MCF 10A (cell line): ENCODE results near the gene PRKN. TPM values are rescaled to one million over a fixed set of nuclear protein-coding genes. Genes with fewer than 3 reads are reported as not detected.

ENCODE experiments used
- BruUV-seq: library from RNA; stranded (reverse); fragments of 400-500 nt; replicated peaks from 2 replicates; lab custom pipeline; 2021; lab: Mats Ljungman, UMichigan
- CTCF ChIA-PET: fragments of 300-600 bp; sonication (Branson Sonifier 250); formaldehyde crosslinking; extraction: SDS; loops from one replicate; lab custom pipeline; 2021; ENCODE audit warnings: antibody characterized with exemption, inconsistent platforms; lab: Yijun Ruan, JAX
- POLR2A ChIA-PET: fragments of 300-600, 350-650 bp; sonication (Branson Sonifier 250); formaldehyde crosslinking; extraction: SDS; loops from one replicate; lab custom pipeline; 2020; ENCODE audit warnings: antibody characterized with exemption, inconsistent platforms; lab: Yijun Ruan, JAX
- DNase-seq: peaks from one replicate; pipeline ENCODE4 v3.0.0-alpha.2; 2018; ENCODE audit not compliant: unreplicated experiment
- H3K27ac Mint-ChIP-seq: one replicate; pipeline ENCODE4 v1.8.0; 2022; ENCODE audit warnings: mild to moderate bottlenecking, low read depth, mixed read lengths; ENCODE audit not compliant: unreplicated experiment
- H3K27me3 Mint-ChIP-seq: one replicate; pipeline ENCODE4 v1.8.0; 2022; ENCODE audit warnings: mixed read lengths; ENCODE audit not compliant: insufficient read depth, unreplicated experiment
- H3K36me3 Mint-ChIP-seq: one replicate; pipeline ENCODE4 v1.8.0; 2022; ENCODE audit warnings: mild to moderate bottlenecking, moderate library complexity, mixed read lengths; ENCODE audit not compliant: insufficient read depth, unreplicated experiment
- H3K4me1 Mint-ChIP-seq: one replicate; pipeline ENCODE4 v1.8.0; 2022; ENCODE audit warnings: mixed read lengths; ENCODE audit not compliant: insufficient read depth, unreplicated experiment
- H3K4me3 Mint-ChIP-seq: one replicate; pipeline ENCODE4 v1.8.0; 2022; ENCODE audit warnings: mild to moderate bottlenecking, moderate library complexity, mixed read lengths; ENCODE audit not compliant: unreplicated experiment
- H3K9me3 Mint-ChIP-seq: one replicate; pipeline ENCODE4 v1.8.0; 2022; ENCODE audit warnings: mixed read lengths; ENCODE audit not compliant: unreplicated experiment
- intact Hi-C: fragments of 100-400 bp; cut with micrococcal nuclease; formaldehyde crosslinking; loops from 2 replicates; pipeline ENCODE4 v1.14.1; 2022
- total RNA-seq: library from RNA; stranded (reverse); gene quantifications from 2 replicates; pipeline ENCODE4 v1.2.3, GENCODE V29; 2022
- TF ChIP-seq, protein P1 (sequence below): fragments of 200-600 bp; IDR thresholded peaks from one replicate; pipeline ENCODE4 v1.8.0; 2022; ENCODE audit warnings: antibody characterized with exemption, mild to moderate bottlenecking; ENCODE audit not compliant: unreplicated experiment

The PRKN gene
- total RNA-seq, 1 experiment from 2014 or later = 2.5 TPM

DNA sequence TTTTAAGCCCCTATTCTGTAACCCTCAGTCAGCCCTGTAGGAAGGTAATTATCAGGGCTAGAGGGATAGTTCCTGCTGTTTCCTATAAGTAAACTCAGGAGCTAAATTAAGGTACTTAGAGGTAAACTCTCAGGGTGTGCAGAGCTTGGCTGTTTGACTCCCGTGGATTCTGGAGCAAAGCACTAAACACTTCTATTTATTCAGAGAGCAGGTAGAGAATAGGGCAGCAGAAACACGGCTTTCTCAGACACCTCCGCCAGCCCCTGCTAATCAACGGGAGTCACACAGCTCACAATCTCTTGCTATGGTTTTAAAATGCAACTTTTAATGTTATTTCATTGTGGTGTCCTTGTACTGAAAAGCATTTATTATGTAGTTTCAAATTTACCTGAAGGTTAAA, 21.8 kb downstream of the PRKN start:
- H3K27ac Mint-ChIP-seq = no peak overlapping the region
- H3K9me3 Mint-ChIP-seq = no peaks in the 10 kb centered on the region
- intact Hi-C loops = no loop called here
- TF ChIP-seq, protein P1, sequence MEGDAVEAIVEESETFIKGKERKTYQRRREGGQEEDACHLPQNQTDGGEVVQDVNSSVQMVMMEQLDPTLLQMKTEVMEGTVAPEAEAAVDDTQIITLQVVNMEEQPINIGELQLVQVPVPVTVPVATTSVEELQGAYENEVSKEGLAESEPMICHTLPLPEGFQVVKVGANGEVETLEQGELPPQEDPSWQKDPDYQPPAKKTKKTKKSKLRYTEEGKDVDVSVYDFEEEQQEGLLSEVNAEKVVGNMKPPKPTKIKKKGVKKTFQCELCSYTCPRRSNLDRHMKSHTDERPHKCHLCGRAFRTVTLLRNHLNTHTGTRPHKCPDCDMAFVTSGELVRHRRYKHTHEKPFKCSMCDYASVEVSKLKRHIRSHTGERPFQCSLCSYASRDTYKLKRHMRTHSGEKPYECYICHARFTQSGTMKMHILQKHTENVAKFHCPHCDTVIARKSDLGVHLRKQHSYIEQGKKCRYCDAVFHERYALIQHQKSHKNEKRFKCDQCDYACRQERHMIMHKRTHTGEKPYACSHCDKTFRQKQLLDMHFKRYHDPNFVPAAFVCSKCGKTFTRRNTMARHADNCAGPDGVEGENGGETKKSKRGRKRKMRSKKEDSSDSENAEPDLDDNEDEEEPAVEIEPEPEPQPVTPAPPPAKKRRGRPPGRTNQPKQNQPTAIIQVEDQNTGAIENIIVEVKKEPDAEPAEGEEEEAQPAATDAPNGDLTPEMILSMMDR = no peak
- peaks cover 6% of the 10 kb centered on the region for H3K36me3 Mint-ChIP-seq
- H3K27me3 Mint-ChIP-seq = no peaks in the 10 kb centered on the region
- ChIA-PET CTCF (interaction anchor here (0.6 to 1.0 kb wide), 5 partner anchors 12 to 178 kb away, joined by 3 to 5 read pairs (median 3); no protein-coding TSS in a partner anchor), POLR2A (interaction anchor here (1.3 kb wide), 1 partner anchor 9 kb away, joined by 3 read pairs; no protein-coding TSS in a partner anchor)
- BruUV-seq = no TSS peak
- H3K4me3 Mint-ChIP-seq = no peak overlapping the region
- DNase-seq = no peak
- peaks cover 6% of the 10 kb centered on the region for H3K4me1 Mint-ChIP-seq

DNA sequence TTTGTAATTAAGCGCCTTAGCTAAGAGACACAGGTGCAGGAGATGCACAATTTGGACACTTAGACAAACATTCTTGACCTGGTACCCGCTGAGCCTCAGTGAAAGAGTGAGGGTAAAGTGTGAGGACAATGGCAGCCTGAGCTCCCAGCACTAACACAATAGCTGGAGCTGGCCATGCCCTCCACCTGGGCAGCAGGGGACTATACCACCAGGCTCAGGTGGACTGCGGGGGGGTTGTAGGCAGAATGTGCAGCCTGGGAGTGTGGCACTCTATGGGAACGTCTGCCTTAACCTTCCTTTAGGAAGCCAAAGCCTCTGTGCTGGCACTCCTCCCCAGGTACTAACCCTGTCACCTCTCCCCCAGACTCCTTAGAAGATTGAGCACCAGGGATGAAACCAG, 23.6 kb downstream of the PRKN start:
- no peak overlapping the region for H3K4me3 Mint-ChIP-seq
- H3K36me3 Mint-ChIP-seq = peaks cover 6% of the 10 kb centered on the region
- H3K27ac Mint-ChIP-seq = no peak overlapping the region
- no peaks in the 10 kb centered on the region for H3K9me3 Mint-ChIP-seq
- no TSS peak for BruUV-seq
- ChIA-PET CTCF (interaction anchor here (0.6 kb wide), 2 partner anchors 20 to 956 kb away, joined by 3 read pairs; no protein-coding TSS in a partner anchor), POLR2A (no interaction called here)
- TF ChIP-seq, protein P1 = no peak
- no peaks in the 10 kb centered on the region for H3K27me3 Mint-ChIP-seq
- peaks cover 6% of the 10 kb centered on the region for H3K4me1 Mint-ChIP-seq
- intact Hi-C loops = no loop called here
- DNase-seq = no peak

DNA sequence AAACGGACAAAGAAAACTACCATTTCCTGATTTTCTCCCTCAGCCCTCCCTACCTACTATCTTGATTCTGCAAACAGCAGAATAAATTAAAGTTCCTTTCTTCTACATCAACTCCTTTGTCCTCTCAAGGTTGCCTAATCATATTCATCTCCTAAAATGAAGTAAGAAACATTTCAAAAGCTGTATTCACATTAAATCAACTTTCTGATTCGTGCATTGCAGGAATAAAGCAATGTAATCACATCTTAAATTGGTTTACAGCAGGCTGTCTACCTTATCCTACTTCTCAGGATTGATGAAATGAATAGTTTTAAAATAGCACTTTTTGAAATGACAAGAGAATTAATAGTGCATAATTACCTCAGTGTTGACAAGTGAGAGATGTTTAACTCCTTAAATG, 25.1 kb downstream of the PRKN start:
- no peak overlapping the region for H3K27ac Mint-ChIP-seq
- no TSS peak for BruUV-seq
- peak overlapping the region; percentile 2 for H3K4me3 Mint-ChIP-seq
- no peaks in the 10 kb centered on the region for H3K9me3 Mint-ChIP-seq
- TF ChIP-seq, protein P1 = no peak
- POLR2A ChIA-PET = no interaction called here
- H3K27me3 Mint-ChIP-seq = no peaks in the 10 kb centered on the region
- intact Hi-C loops = no loop called here
- H3K4me1 Mint-ChIP-seq = peaks cover 6% of the 10 kb centered on the region
- CTCF ChIA-PET = no interaction called here
- peaks cover 6% of the 10 kb centered on the region for H3K36me3 Mint-ChIP-seq
- no peak for DNase-seq

DNA sequence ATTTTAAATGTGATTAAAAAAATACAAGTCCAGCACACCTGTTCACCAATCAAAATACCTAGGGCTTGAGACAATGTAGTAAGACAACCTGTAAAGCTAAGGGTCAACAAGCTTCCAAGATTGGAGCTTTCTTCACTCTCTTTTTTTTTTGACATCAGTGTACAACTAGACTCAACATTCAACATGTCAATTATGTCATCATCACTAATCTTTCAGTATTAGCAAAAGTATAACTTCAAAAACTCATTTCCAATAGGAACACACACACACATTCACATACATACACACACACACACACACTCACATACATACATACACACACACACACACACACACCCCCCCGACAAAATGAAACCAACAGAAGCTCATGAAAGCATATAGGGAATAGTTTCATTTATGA, 26.0 kb downstream of the PRKN start:
- intact Hi-C loops = no loop called here
- TF ChIP-seq, protein P1 = no peak
- H3K36me3 Mint-ChIP-seq = peaks cover 6% of the 10 kb centered on the region
- ChIA-PET POLR2A (no interaction called here), CTCF (no interaction called here)
- peak overlapping the region; percentile 21 for H3K4me3 Mint-ChIP-seq
- peaks cover 6% of the 10 kb centered on the region for H3K4me1 Mint-ChIP-seq
- H3K27ac Mint-ChIP-seq = no peak overlapping the region
- no TSS peak for BruUV-seq
- no peaks in the 10 kb centered on the region for H3K27me3 Mint-ChIP-seq
- no peak for DNase-seq
- H3K9me3 Mint-ChIP-seq = no peaks in the 10 kb centered on the region
